GM19397 (cell line): ENCODE results near the gene RMI2.
A peak's percentile ranks its signal among the peaks of the same experiment; 100 is the strongest.
"Not testable (repeated sequence)": the region's sequence is repeated elsewhere in the genome, so short reads cannot be mapped to it uniquely, and the experiment has no call there.

Experiments
- ATAC-seq: cut with Tn5 transposase; IDR thresholded peaks from one replicate; pipeline ENCODE4 v1.9.1; 2021; ENCODE audit warnings: mild to moderate bottlenecking, moderate library complexity; ENCODE audit not compliant: unreplicated experiment

Gene RMI2

GRCh38 chr16:11350921-11351335 lies 5.7 kb downstream of the RMI2 start:
- no peak for ATAC-seq

GRCh38 chr16:11353158-11353557 lies 7.9 kb downstream of the RMI2 start:
- ATAC-seq: no peak

- ATAC-seq: peak; percentile 20
Observed at GRCh38 chr16:11354407-11354732, 9.1 kb downstream of the RMI2 start.

GRCh38 chr16:11354733-11355574 lies 9.7 kb downstream of the RMI2 start:
- peak; percentile 56 for ATAC-seq

- no peak for ATAC-seq
Observed at GRCh38 chr16:11355862-11356261, 10.6 kb downstream of the RMI2 start.

GRCh38 chr16:11356573-11357331 lies 11.5 kb downstream of the RMI2 start:
- no peak for ATAC-seq

GRCh38 chr16:11358531-11358930 lies 13.3 kb downstream of the RMI2 start:
- ATAC-seq: no peak

GRCh38 chr16:11359370-11359769 lies 14.1 kb downstream of the RMI2 start:
- ATAC-seq: no peak

DNA sequence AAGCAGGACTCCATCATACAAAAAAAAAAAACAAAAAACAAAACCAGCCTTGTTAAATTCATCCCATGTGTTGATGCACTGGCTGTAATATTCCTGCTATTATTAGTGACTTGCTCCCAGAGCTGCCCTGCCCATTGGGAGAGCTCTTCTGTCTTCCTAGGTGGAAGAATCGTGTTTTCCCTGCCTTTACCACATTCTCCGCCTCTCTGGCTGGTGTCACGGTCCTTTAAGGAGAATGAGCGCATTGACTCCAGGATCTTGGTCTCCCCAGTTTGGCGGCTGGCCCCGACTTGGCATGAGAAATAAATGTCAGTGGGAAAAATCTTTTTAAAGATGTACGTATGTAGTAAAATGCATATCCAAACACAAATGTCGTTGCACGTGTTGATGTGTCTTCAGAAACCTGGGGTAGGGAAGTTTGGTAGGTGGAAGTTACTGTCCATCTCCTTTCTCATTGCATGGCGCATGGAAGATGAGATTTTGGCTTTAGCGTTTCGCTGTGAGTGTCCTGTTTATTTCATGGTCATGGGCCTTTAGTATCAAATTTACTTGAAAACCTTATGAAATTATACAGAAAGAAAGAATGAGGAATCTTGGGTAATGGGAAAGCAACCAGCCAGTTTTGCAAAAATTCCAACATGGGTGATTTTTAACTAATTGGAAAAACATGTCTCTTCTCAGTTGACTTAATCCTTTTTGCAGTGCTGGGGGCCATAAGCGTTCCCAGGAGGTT lies 15.5 kb downstream of the RMI2 start:
- ATAC-seq: no peak

GRCh38 chr16:11361701-11362451 lies 16.6 kb downstream of the RMI2 start:
- no peak for ATAC-seq

- ATAC-seq: no peak
Observed at GRCh38 chr16:11363927-11364258, 18.6 kb downstream of the RMI2 start.

- no peak for ATAC-seq
Observed at GRCh38 chr16:11367483-11367906, 22.2 kb downstream of the RMI2 start.

DNA sequence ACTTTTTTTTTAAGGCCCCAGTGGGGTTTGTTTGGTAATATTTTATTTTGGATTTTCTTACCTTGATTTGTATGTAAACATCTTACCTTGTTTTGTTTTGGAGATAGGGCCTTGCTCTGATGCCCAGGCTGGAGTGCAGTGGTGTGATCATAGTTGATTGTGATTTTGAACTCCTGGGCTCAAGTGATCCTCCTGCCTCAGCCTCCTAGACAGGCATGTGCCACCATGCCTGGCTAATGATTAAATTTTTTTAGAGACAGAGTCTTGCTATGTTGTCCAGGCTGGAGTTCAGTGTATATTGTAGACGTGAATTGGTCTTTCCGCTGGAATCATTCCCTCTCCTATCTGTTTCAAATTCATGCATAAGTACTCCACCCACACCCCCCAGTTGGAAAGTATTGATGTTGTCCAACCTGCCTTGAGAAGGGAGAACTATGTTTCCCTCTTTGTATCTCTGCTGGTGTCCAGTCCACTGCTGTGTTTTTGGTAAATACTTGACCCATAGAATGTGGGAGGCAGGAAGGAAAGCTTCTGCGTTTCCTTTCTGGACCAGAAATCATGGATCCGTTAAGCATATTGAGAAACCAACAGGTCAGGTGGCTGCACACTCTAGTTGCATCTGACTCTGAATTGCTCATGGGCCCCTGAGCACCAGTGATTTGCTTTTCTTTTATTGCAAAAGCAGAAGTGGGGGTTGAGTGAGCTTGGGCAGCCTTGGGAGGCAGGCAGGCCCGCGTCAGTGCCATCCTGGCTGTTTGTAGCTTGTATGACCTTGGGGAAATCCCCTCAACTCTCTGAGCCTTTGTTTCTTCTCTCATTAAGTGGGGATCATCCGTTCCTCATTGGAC lies 25.0 kb downstream of the RMI2 start:
- ATAC-seq: no peak

- ATAC-seq: not testable (repeated sequence)
Observed at GRCh38 chr16:11370932-11371279, 25.6 kb downstream of the RMI2 start.

GRCh38 chr16:11372073-11372828 lies 27.0 kb downstream of the RMI2 start:
- no peak for ATAC-seq

- no peak for ATAC-seq
Observed at GRCh38 chr16:11372829-11373306, 27.6 kb downstream of the RMI2 start.

DNA sequence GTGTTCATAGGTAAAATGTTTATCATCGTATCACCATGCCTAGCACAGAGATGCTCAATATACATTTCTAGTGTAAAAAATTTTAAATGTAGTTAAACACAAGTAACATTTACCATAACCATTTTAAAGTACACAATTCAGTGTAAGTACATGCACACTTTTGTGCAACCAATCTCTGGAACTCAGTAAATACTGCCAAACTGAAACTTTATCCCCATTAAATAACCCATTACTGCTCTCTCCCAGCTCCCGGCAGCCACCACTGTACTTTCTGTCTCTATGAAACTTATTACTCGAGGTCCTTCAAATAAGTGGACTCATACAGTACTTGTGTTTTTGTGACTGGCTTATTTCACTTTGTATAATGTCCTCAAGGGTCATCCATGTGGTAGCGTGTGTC lies 29.0 kb downstream of the RMI2 start:
- ATAC-seq: no peak

GRCh38 chr16:11377154-11377553 lies 31.9 kb downstream of the RMI2 start:
- ATAC-seq: no peak

GRCh38 chr16:11378951-11379350 lies 33.7 kb downstream of the RMI2 start:
- ATAC-seq: not testable (repeated sequence)
